IMR-90 (cell line): ENCODE measurements around the gene FSD1. TPM values are rescaled to one million over a fixed set of nuclear protein-coding genes. Genes with fewer than 3 reads are reported as not detected.

Experiments used
- ATAC-seq: fragments of 200-7000 bp; cut with Tn5 transposase; 2 replicates; pipeline ENCODE4 v1.9.1; 2020; ENCODE audit warnings: low read depth, mild to moderate bottlenecking, moderate library complexity
- BruUV-seq: library from RNA; stranded (reverse); fragments of 400-500 nt; replicated peaks from 2 replicates; lab custom pipeline; 2021; lab: Mats Ljungman, UMichigan
- CTCF ChIA-PET: fragments of 300-600 bp; formaldehyde crosslinking; extraction: SDS; loops from one replicate; lab custom pipeline; 2021; ENCODE audit warnings: antibody characterized with exemption; lab: Yijun Ruan, JAX
- POLR2A ChIA-PET: fragments of 300-600 bp; sonication (Branson Sonifier 250); formaldehyde crosslinking; loops from one replicate; lab custom pipeline; 2022; ENCODE audit warnings: antibody characterized with exemption; ENCODE audit not compliant: unreplicated experiment; lab: Charles Lee
- DNase-seq: peaks from one replicate; pipeline ENCODE4 v3.0.0; 2013
- H2AFZ ChIP-seq: replicated peaks from 2 replicates; pipeline ENCODE3; 2013; ENCODE audit warnings: low read length, mild to moderate bottlenecking; ENCODE audit not compliant: poor library complexity
- H2AK5ac ChIP-seq: 2 replicates; pipeline ENCODE4 v1.6.1; 2013; ENCODE audit warnings: low read depth, low read length, inconsistent platforms
- H2AK9ac ChIP-seq: replicated peaks from 2 replicates; pipeline ENCODE3; 2013; ENCODE audit warnings: mild to moderate bottlenecking, low read depth, low read length, moderate library complexity; ENCODE audit not compliant: poor library complexity
- H2BK120ac ChIP-seq: 2 replicates; pipeline ENCODE4 v1.6.1; 2013; ENCODE audit warnings: low read depth, low read length, inconsistent platforms
- H2BK15ac ChIP-seq: 3 replicates; pipeline ENCODE4 v1.6.1; 2013; ENCODE audit warnings: low read depth, low read length, inconsistent platforms
- H2BK20ac ChIP-seq: 2 replicates; pipeline ENCODE4 v1.6.1; 2013; ENCODE audit warnings: low read depth, mild to moderate bottlenecking, inconsistent platforms, low read length, moderate library complexity
- H2BK5ac ChIP-seq: 2 replicates; pipeline ENCODE4 v1.6.1; 2013; ENCODE audit warnings: mild to moderate bottlenecking, low read depth, low read length, inconsistent platforms; ENCODE audit not compliant: poor library complexity, severe bottlenecking
- H3K14ac ChIP-seq: replicated peaks from 2 replicates; pipeline ENCODE4 v1.6.1; 2013; ENCODE audit warnings: low read depth, low read length, inconsistent platforms
- H3K18ac ChIP-seq: 2 replicates; pipeline ENCODE4 v1.6.1; 2013; ENCODE audit warnings: low read depth, low read length, control low read depth
- H3K23ac ChIP-seq: 2 replicates; pipeline ENCODE4 v1.6.1; 2013; ENCODE audit warnings: low read depth, low read length, inconsistent platforms
- H3K27ac ChIP-seq: 2 replicates; pipeline ENCODE4 v1.5.1; 2013; ENCODE audit warnings: mild to moderate bottlenecking, control low read depth, low read length; ENCODE audit not compliant: insufficient read depth
- H3K27me3 ChIP-seq: 2 replicates; pipeline ENCODE4 v1.6.1; 2013; ENCODE audit warnings: low read length; ENCODE audit not compliant: control insufficient read depth, insufficient read depth
- H3K36me3 ChIP-seq: 2 replicates; pipeline ENCODE4 v1.6.1; 2013; ENCODE audit warnings: low read length, mixed read lengths; ENCODE audit not compliant: control insufficient read depth, insufficient read depth
- H3K4ac ChIP-seq: 2 replicates; pipeline ENCODE4 v1.6.1; 2013; ENCODE audit warnings: low read depth, low read length, inconsistent platforms
- H3K4me1 ChIP-seq: 2 replicates; pipeline ENCODE4 v1.6.1; 2013; ENCODE audit warnings: low read length, mixed read lengths; ENCODE audit not compliant: control insufficient read depth, insufficient read depth
- H3K4me2 ChIP-seq: 2 replicates; pipeline ENCODE4 v1.6.1; 2013; ENCODE audit warnings: low read depth, mild to moderate bottlenecking, control low read depth, low read length, moderate library complexity
- H3K4me3 ChIP-seq: 2 replicates; pipeline ENCODE4 v1.5.1; 2013; ENCODE audit warnings: low read depth, mild to moderate bottlenecking, control low read depth, low read length, moderate library complexity; ENCODE audit not compliant: insufficient read depth
- H3K56ac ChIP-seq: 2 replicates; pipeline ENCODE4 v1.6.1; 2013; ENCODE audit warnings: low read length, inconsistent platforms; ENCODE audit not compliant: insufficient read depth; ENCODE audit errors: extremely low read depth
- H3K79me1 ChIP-seq, 2 experiments: 2 replicates each; pipeline ENCODE4 v1.6.1; 2013; ENCODE audit warnings: low read length in 2 of 2, inconsistent platforms in 1 of 2, low read depth in 1 of 2
- H3K9ac ChIP-seq: 2 replicates; pipeline ENCODE4 v1.6.1; 2013; ENCODE audit warnings: low read depth, low read length, control low read depth
- H3K9me1 ChIP-seq: 2 replicates; pipeline ENCODE4 v1.6.1; 2013; ENCODE audit warnings: low read length, inconsistent platforms; ENCODE audit not compliant: insufficient read depth
- H3K9me3 ChIP-seq: 2 replicates; pipeline ENCODE4 v1.6.1; 2013; ENCODE audit warnings: low read length; ENCODE audit not compliant: control insufficient read depth, insufficient read depth
- H4K20me1 ChIP-seq: 2 replicates; pipeline ENCODE4 v1.6.1; 2013; ENCODE audit warnings: low read length, inconsistent platforms; ENCODE audit not compliant: insufficient read depth
- H4K5ac ChIP-seq: 2 replicates; pipeline ENCODE4 v1.6.1; 2013; ENCODE audit warnings: mild to moderate bottlenecking, low read depth, low read length, control low read depth
- H4K8ac ChIP-seq, 2 experiments: 2 replicates each; pipeline ENCODE4 v1.6.1; 2013; ENCODE audit warnings: low read depth in 2 of 2, low read length in 2 of 2, control low read depth in 1 of 2, inconsistent platforms in 1 of 2
- H4K91ac ChIP-seq: 2 replicates; pipeline ENCODE4 v1.6.1; 2013; ENCODE audit warnings: low read depth, low read length, inconsistent platforms; ENCODE audit not compliant: insufficient read depth
- CEBPB ChIP-seq: IDR thresholded peaks from 2 replicates; pipeline ENCODE4 v1.6.1; 2012; ENCODE audit warnings: low read depth, low read length, improper control_type of control experiment
- ELK1 ChIP-seq: fragments of 150-350 bp; IDR thresholded peaks from 2 replicates; pipeline ENCODE4 v1.6.1; 2016; ENCODE audit warnings: low read depth, mild to moderate bottlenecking, low read length, moderate library complexity, borderline replicate concordance
- MAZ ChIP-seq: IDR thresholded peaks from 2 replicates; pipeline ENCODE4 v1.6.1; 2012; ENCODE audit warnings: low read depth, mild to moderate bottlenecking, low read length, improper control_type of control experiment, moderate library complexity, borderline replicate concordance
- MXI1 ChIP-seq: IDR thresholded peaks from 2 replicates; pipeline ENCODE4 v1.6.1; 2012; ENCODE audit warnings: low read depth, mild to moderate bottlenecking, low read length, moderate library complexity, borderline replicate concordance
- POLR2A ChIP-seq: IDR thresholded peaks from 2 replicates; pipeline ENCODE4 v1.6.1; 2012; ENCODE audit warnings: mild to moderate bottlenecking, low read depth, low read length
- RAD21 ChIP-seq: IDR thresholded peaks from 2 replicates; pipeline ENCODE4 v1.6.1; 2012; ENCODE audit warnings: low read length, improper control_type of control experiment
- RFX5 ChIP-seq: IDR thresholded peaks from 2 replicates; pipeline ENCODE4 v1.8.0; 2012; ENCODE audit warnings: low read depth, mild to moderate bottlenecking, low read length, moderate library complexity
- WGBS, 2 experiments: methylation state at CpG; one replicate each; pipeline versions ENCODE4 v1.1.5 to v1.1.7; 2013; ENCODE audit warnings: missing lambda C conversion rate in 2 of 2; ENCODE audit not compliant: insufficient read length in 1 of 2; ENCODE audit errors: extremely low coverage in 2 of 2; 5-methylcytosine and 5-hydroxymethylcytosine counted together
- dilution Hi-C: fragments of 300-500 bp; cut with HindIII; formaldehyde crosslinking; loops from one replicate; pipeline ENCODE4 v1.14.3; 2018; ENCODE audit warnings: low sequenced_read_pairs; ENCODE audit not compliant: unreplicated experiment
- in situ Hi-C: fragments of 300-500 bp; cut with MboI; formaldehyde crosslinking; loops from 3 replicates; pipeline ENCODE4 v1.14.3; 2019; ENCODE audit warnings: low sequenced_read_pairs, inconsistent platforms, mixed read lengths
- intact Hi-C: fragments of 100-400 bp; cut with micrococcal nuclease; formaldehyde crosslinking; loops from 2 replicates; pipeline ENCODE4 v1.10.0; 2022
- polyA plus RNA-seq, 3 experiments: library from polyadenylated mRNA; depleted of rRNA; stranded (reverse); fragments of >200 nt; gene quantifications; 2 replicates each; pipeline ENCODE4 v1.2.3, GENCODE V29; 2012; ENCODE audit warnings: low replicate concordance in 1 of 3
- total RNA-seq: library from RNA; depleted of rRNA; stranded (reverse); fragments of >200 nt; gene quantifications from 2 replicates; pipeline ENCODE4 v1.2.3, GENCODE V29; 2012

The FSD1 gene
- total and polyA plus RNA-seq, 2 of the 4 experiments (the other 2 are of a cell fraction) = 17.4 to 24.4 TPM

- Histone ChIP-seq H4K91ac (no peak overlapping the region), H3K9me3 (no peaks in the 10 kb centered on the region), H3K27me3 (no peaks in the 10 kb centered on the region; the same call in 1 of the 2 replicates), H3K36me3 (no peaks in the 10 kb centered on the region), H2BK20ac (no peak overlapping the region), H3K56ac (no peak overlapping the region), H2AFZ (peak overlapping the region; percentile 71), H4K8ac (no peak overlapping the region), H3K18ac (no peak overlapping the region), H3K4me1 (no peaks in the 10 kb centered on the region), H3K27ac (no peak overlapping the region), H4K5ac (no peak overlapping the region), H3K23ac (no peak overlapping the region), H2BK5ac (no peak overlapping the region), H3K4me3 (peak overlapping the region; percentile 26; the same call in 1 of the 2 replicates), H3K9ac (no peak overlapping the region), H2BK15ac (no peak overlapping the region), H4K20me1 (no peaks in the 10 kb centered on the region), H2AK9ac (peak overlapping the region; percentile 28), H2AK5ac (no peak overlapping the region), H3K4me2 (peak overlapping the region; percentile 46; the same call in 1 of the 2 replicates), H3K14ac (no peak overlapping the region), H3K4ac (no peak overlapping the region), H3K79me1 (no peaks in the 10 kb centered on the region), H2BK120ac (no peak overlapping the region), H3K9me1 (no peaks in the 10 kb centered on the region)
- TF ChIP-seq RFX5 (no peak), ELK1 (no peak), POLR2A (no peak), RAD21 (no peak), CEBPB (no peak), MXI1 (no peak), MAZ (no peak)
- BruUV-seq = no TSS peak
- 19% methylated on average over 11 of the region's 13 CpGs; no CpG with 5 or more reads in 1 of the 2 experiments for WGBS, 2 experiments
- dilution Hi-C loops (no loop called here), intact Hi-C loops (no loop called here), in situ Hi-C loops (no loop called here)
- POLR2A ChIA-PET = interaction anchor here (0.5 kb wide), 1 partner anchor 63 kb away, joined by 3 read pairs; no protein-coding TSS in a partner anchor
- DNase-seq (no peak), ATAC-seq (no peak)
- CTCF ChIA-PET = no interaction called here
These were observed 23.5 kb downstream of the FSD1 start for GRCh38 chr19:4327877-4328242.
